Stimulated activated CD4-positive, alpha-beta T cell treated with anti-CD3 and anti-CD28 coated beads, Interleukin-2, amount 100 ng/mL, for 48 hours (primary cell): ENCODE results near the gene RPP25L.

ENCODE experiments used
- DNase-seq, 2 donors: peaks; one replicate each; pipeline ENCODE4 v3.0.0-alpha.2; 2020

The RPP25L gene

DNA sequence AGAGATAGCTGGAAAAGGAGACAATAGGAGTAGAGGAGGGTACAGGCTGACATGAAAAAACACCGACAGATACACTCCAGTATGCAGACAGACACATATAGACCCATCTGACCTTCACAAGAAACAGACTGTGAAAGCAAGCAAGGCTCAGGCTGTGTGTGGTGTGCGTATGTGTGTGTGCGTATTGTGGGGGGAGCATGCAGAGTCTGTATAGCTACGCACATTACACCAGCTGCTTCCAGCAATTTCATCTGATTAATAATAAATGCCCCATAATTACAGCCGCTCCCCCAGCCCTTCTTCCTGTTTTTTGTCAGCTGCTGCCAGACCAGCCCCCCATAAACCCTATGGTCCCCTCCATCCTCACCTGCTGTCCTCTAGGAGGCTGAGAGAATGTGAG, 29.1 kb downstream of the RPP25L start:
- DNase-seq: no peak

GRCh38 chr9:34581318-34581717, 30.6 kb downstream of the RPP25L start:
- no peak for DNase-seq

DNA sequence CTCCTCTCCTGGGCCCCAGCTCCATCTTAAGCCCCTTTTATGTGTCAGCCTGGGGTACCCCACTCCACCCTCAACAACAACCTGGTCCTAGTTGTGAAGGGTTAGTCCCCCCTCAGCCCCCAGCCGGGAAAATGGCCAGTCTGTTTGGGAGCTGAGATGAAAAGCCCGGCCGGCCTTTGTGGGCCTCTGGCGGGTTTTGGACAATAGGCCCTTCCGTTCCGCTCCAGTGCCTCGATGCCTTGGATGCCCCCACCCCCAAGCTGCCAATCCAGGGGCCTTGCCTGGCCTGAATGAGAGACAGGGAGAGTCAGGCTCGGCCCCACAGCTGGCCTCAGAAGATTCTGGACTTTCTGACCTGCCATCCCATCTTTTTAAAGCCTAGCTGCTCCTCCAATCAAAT, 31.5 kb downstream of the RPP25L start:
- DNase-seq: no peak

GRCh38 chr9:34579808-34580163, 32.1 kb downstream of the RPP25L start:
- DNase-seq: no peak

DNA sequence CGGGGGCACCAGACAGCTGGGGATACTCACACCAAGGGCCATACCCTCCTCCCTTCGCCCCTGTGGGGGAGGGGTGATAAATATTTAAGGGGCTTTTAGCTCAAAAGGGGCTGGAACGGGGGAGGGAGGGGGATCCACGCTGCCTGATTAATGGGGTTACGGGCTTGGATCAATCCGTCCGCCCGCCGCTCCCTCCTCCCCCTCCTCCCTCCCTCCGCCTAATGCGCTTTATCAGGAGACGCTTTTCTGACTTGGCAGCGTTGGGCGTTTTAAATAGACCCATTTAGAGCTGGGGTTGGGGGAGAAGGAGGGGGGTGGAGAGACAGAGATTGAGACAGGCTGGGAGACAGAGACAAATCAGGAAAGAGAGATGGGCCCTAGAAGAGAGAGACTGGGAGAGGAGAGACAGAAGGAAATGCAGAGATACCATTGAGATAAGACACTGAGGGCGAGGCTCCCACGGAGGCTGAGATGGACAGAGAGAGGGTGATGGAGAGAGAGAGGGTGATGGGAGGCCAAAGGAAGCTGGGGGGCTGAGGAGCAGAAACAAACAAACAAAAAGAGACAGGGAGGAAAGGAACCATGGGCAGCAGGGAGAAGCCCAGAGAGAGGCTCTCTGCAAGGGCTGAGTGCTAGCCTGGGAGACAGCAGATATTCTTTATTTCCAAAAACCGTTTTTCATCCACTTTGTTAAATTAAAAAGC, 32.6 kb downstream of the RPP25L start:
- no peak for DNase-seq

DNA sequence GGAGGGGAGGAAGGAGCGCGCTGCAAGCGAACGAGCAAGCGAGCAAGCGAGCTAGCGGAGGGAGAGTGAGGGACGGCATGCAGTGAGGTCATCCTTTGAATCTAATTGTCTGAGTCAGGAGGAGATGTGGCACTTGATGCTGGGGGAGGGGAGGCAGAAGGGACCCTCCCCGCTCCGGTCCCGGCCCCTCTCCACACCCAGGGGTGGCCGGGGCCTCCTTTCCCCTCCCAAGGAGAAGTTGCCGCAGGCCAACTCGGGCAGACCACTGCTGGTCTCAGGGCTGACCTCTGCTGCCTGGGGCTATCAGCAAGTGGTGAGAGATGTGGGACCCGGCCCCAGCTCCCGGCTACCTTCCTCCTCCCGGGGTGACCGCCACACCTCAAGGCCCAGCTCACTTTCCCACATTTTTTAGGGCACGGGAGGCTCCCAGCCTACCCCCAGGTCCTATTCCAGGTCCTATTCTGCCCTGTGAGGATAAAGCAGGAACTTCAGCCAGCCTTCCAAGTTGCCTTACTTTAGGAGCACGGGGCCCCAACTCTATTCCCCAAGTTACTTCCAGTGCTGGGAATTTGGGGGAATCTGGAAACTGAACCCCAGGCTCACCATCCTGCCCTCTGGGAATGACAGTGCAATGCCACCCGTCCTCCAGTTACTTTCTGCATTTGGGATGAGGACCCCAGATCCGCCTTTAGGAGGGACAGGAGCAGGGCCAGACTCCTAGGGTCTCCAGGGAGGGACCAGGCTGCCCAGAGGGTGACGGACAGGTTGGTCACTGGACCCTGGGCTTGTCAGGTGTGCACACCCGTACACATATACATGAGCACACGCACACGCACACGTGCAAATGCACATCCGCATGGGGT, 33.4 kb downstream of the RPP25L start:
- DNase-seq: no peak

- DNase-seq: no peak
Observed at GRCh38 chr9:34577400-34578240, 34.3 kb downstream of the RPP25L start.

- no peak for DNase-seq
Observed at GRCh38 chr9:34576597-34577399, 35.1 kb downstream of the RPP25L start.

DNA sequence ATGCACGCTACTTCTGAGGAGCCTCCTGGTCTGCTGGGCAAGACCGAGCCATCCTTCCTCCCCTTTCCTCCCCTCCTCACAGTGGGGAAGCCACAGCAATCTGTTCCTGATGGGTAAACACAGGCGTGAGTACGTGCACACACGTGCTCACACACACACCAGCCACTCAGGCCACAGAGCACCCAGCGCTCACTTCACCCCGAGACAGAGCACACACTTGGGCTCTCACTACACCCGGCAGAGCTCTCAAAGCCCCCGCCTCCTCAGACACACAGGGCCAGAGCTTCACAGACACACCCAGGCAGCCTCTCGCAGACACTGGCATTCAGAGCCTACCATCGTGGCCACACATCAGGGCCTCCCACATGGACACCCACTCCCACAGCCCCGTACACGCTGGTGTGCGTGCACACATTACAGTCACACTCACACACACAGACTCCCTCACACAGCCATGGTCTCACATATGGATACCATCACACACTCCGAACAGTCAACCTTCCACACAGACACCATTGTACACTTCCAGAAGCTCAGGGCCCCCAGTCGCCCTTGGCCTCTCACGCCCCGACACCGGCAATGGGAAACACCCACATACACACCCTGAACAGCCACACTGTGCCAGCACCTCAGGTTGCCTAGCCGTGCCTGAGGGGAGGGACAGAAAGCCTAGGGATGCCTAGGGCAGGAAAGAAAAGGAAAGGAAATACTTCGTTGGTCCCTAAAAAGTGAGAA, 35.9 kb downstream of the RPP25L start:
- DNase-seq: no peak

- DNase-seq: no peak
Observed at GRCh38 chr9:34575241-34575640, 36.7 kb downstream of the RPP25L start.

DNA sequence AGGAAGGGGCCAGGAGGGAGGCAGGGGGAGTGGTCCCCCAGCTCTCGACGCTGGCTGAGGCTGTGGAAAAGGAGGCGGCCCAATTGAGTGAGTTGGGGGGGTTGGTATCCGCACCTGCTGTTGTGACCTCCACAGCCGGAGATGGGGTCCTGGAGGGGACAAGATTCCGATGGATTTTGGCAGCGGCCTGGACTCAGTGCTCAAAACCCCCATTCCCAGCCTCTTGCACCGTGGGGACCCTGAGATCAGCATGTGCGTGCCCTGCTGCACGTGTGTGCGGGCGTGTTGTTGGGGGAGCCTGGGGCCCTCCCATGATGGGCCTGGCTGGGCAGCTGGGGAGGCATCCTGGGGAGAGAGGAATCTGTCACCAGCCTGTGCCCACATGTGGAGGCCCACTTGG, 37.3 kb downstream of the RPP25L start:
- DNase-seq: no peak

GRCh38 chr9:34573599-34574325, 38.1 kb downstream of the RPP25L start:
- no peak for DNase-seq

GRCh38 chr9:34572628-34573027, 39.3 kb downstream of the RPP25L start:
- no peak for DNase-seq

- DNase-seq: no peak
Observed at GRCh38 chr9:34572092-34572491, 39.8 kb downstream of the RPP25L start.

DNA sequence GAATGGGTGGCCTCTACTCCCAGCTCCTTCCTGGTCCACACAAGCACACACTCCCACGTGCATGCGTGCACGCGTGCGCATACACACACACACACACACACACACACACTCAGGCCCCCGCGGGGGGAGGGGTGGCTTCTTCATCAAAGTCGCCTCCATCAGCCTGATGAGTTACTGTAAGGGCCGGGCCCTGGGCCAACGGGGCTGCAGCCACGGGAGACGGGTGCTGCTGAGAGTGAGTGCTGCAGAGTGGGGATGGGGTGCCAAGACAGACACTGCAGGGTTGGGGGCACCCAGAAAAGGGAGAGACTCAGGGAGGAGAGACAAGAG, 40.5 kb downstream of the RPP25L start:
- no peak for DNase-seq

DNA sequence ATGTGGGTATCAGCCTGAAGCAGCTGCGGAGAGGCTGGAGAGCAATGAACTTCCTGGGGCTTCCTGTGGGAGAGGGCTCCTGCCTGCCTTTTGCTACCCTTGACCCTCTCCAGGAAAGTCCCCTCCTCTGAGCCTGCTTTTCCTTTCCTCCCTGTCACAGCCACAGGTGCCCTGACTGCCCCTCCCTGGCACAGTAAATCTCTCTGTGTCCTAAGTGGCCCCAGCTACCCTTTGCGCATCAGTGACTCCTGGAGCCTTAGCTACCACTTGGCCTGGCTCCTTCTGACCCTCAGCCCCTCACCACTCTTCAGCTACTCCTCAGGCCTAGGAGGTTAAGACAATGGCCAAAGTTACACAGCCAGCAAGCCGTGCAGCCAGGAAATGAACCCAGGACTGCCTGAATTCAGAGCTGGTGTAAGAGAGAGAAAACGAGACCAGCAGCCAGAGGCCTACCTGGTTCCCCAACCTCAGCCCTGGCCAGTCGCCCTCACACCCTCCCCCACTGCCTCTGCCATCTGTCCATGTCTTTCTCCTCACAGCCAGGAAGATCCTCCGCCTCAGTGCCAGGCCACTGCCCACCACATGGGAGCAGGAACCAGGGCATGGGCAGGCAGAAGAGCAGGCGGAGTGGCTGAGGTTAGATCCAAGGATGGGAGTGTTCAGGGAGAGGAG, 41.0 kb downstream of the RPP25L start:
- no peak for DNase-seq

DNA sequence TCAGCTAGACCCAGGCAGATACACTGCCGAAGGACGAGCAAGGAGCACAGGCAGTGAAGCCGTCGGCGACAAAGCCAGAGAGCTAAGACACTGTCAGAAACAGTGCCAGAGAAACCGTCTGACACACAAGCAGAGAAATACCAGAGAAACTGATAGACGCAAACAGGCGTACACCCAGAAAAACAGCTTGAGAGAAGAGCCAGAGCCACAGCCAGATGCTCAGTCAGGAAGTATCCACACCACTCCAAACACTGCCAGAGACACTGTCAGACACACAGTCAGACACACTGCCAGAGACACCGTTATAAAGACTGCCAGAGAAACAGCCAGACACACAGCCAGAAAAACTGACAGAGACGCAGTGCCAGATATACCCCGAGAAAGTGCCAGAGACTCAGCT, 41.5 kb downstream of the RPP25L start:
- DNase-seq: no peak

GRCh38 chr9:34568774-34569173, 43.1 kb downstream of the RPP25L start:
- no peak for DNase-seq

DNA sequence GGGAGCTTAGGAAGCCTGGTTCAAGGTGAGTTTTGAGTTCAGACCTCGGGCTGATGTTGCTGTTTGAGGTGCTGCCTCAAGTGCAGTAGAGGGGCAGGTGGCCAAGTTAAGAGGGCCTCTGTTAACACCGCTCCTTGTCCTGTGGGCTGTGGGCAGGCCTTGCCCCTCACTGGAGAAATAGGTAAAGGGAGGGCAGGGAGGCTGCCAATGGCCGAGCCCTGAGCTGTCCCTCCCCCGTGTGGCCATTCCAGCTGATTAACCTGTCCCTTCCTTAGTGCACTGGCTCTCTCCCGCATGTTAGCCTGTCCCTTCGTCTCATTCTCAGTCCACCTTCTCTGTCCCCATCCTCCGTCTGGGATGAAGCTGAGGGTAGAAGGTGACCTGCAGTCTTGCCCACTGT, 43.8 kb downstream of the RPP25L start:
- DNase-seq: no peak

DNA sequence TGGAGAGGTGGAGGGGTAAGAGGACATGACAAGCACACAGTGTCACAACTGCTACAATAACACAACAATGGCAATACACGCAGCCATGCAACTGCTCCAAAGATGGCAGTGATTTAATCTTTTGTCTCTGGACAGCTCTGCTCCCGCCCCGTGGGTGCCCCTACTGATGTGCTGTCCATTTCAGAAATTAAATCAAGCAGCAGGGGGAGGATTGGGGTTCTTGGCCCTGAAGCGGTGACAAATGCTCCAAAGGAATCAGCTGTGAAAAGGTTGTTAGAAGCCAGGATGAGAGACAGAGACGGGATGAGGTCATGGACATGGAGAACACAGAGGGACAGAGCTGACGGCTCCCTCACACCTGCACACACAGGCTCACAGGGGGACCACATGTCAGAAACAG, 44.9 kb downstream of the RPP25L start:
- no peak for DNase-seq

- no peak for DNase-seq
Observed at GRCh38 chr9:34566322-34566721, 45.6 kb downstream of the RPP25L start.
